LNCaP clone FGC (cell line): Measurements from ENCODE around the gene ANAPC10.

Experiments
- DNase-seq: peaks from one replicate; pipeline ENCODE4 v3.0.0-alpha.2; 2011; ENCODE audit warnings: low read depth
- H3K4me3 ChIP-seq: 2 replicates; pipeline ENCODE4 v1.5.1; 2011; ENCODE audit warnings: mild to moderate bottlenecking, low read depth, low read length, control low read depth
- CTCF ChIP-seq: IDR thresholded peaks from 2 replicates; pipeline ENCODE4 v1.5.1; 2012; ENCODE audit warnings: mild to moderate bottlenecking; ENCODE audit not compliant: control insufficient read depth, insufficient read depth; ENCODE audit errors: extremely low read depth

Gene ANAPC10

GRCh38 chr4:144962300-144962699, 135.7 kb downstream of the ANAPC10 start:
- TF ChIP-seq CTCF = no peak
- no peak overlapping the region for H3K4me3 ChIP-seq
- DNase-seq = no peak

- H3K4me3 ChIP-seq = no peak overlapping the region
- no peak for DNase-seq
- peak; percentile 33 for TF ChIP-seq CTCF
Observed at GRCh38 chr4:144955104-144955503, 142.9 kb downstream of the ANAPC10 start.

GRCh38 chr4:144954230-144954629, 143.8 kb downstream of the ANAPC10 start:
- H3K4me3 ChIP-seq = no peak overlapping the region
- no peak for TF ChIP-seq CTCF
- DNase-seq = no peak

GRCh38 chr4:144948421-144948820, 149.6 kb downstream of the ANAPC10 start:
- H3K4me3 ChIP-seq = no peak overlapping the region
- no peak for TF ChIP-seq CTCF
- DNase-seq = no peak

- DNase-seq = no peak
- H3K4me3 ChIP-seq = no peak overlapping the region
- TF ChIP-seq CTCF = no peak
Observed at GRCh38 chr4:144948009-144948408, 150.0 kb downstream of the ANAPC10 start.
